BE2C (cell line): ENCODE data around the gene BHLHE23.
"Not testable (repeated sequence)": the region's sequence is repeated elsewhere in the genome, so short reads cannot be mapped to it uniquely, and the experiment has no call there.

ENCODE experiments used
- DNase-seq: peaks from one replicate; pipeline ENCODE4 v3.0.0-alpha.2; 2020
- H3K27me3 ChIP-seq: fragments of 250-450 bp; sonication (Bioruptor Pico); 2 replicates; pipeline ENCODE4 v1.5.1; 2020; ENCODE audit warnings: mild to moderate bottlenecking
- H3K36me3 ChIP-seq: fragments of 250-450 bp; sonication (Bioruptor Pico); 2 replicates; pipeline ENCODE4 v1.5.1; 2020; ENCODE audit warnings: mild to moderate bottlenecking
- H3K4me1 ChIP-seq: fragments of 250-450 bp; sonication (Bioruptor Pico); 2 replicates; pipeline ENCODE4 v1.5.1; 2020
- H3K4me3 ChIP-seq: 2 replicates; pipeline ENCODE4 v1.5.1; 2011; ENCODE audit warnings: low read depth, low read length
- H3K9me3 ChIP-seq: fragments of 250-450 bp; sonication (Bioruptor Pico); 2 replicates; pipeline ENCODE4 v1.5.1; 2020
- CTCF ChIP-seq: IDR thresholded peaks from 2 replicates; pipeline ENCODE4 v1.5.1; 2012; ENCODE audit warnings: mild to moderate bottlenecking, low read depth, low read length

The BHLHE23 gene

GRCh38 chr20:62961310-62961783 is 45.4 kb downstream of the BHLHE23 start:
- no peaks in the 10 kb centered on the region for H3K36me3 ChIP-seq
- TF ChIP-seq CTCF, result peak; percentile 31
- peak; percentile 99 for DNase-seq
- H3K27me3 ChIP-seq, result no peaks in the 10 kb centered on the region
- H3K9me3 ChIP-seq, result no peaks in the 10 kb centered on the region
- H3K4me3 ChIP-seq, result peak overlapping the region; percentile 23
- peaks cover 22% of the 10 kb centered on the region for H3K4me1 ChIP-seq

GRCh38 chr20:62960446-62961309 is 46.1 kb downstream of the BHLHE23 start:
- peak; percentile 95 for DNase-seq
- not testable (repeated sequence) for H3K36me3 ChIP-seq

GRCh38 chr20:62959998-62960436 is 46.7 kb downstream of the BHLHE23 start:
- TF ChIP-seq CTCF, result no peak
- peaks cover 24% of the 10 kb centered on the region for H3K4me1 ChIP-seq
- no peaks in the 10 kb centered on the region for H3K27me3 ChIP-seq
- no peak for DNase-seq
- H3K36me3 ChIP-seq, result no peaks in the 10 kb centered on the region
- no peaks in the 10 kb centered on the region for H3K9me3 ChIP-seq
- H3K4me3 ChIP-seq, result no peak overlapping the region

More at GRCh38 chr20:62960446-62961309, 46.1 kb downstream of the BHLHE23 start:
- not testable (repeated sequence) for H3K9me3 ChIP-seq, H3K27me3 ChIP-seq
- H3K4me3 ChIP-seq, result peak overlapping the region; percentile 49
- H3K4me1 ChIP-seq, result peaks cover 24% of the 10 kb centered on the region

GRCh38 chr20:62959101-62959971 is 47.4 kb downstream of the BHLHE23 start:
- DNase-seq, result no peak
- TF ChIP-seq CTCF, result no peak
- Histone ChIP-seq H3K4me1 (peaks cover 29% of the 10 kb centered on the region), H3K36me3 (no peaks in the 10 kb centered on the region), H3K27me3 (no peaks in the 10 kb centered on the region), H3K4me3 (no peak overlapping the region), H3K9me3 (no peaks in the 10 kb centered on the region)

- no peaks in the 10 kb centered on the region for H3K9me3 ChIP-seq
- H3K4me3 ChIP-seq, result no peak overlapping the region
- DNase-seq, result no peak
- no peaks in the 10 kb centered on the region for H3K36me3 ChIP-seq
- H3K27me3 ChIP-seq, result no peaks in the 10 kb centered on the region
- no peak for TF ChIP-seq CTCF
- H3K4me1 ChIP-seq, result peaks cover 33% of the 10 kb centered on the region
Measured at GRCh38 chr20:62958388-62959100, 48.2 kb downstream of the BHLHE23 start.
